A549 (cell line): Measurements from ENCODE around the gene ACSM5. TPM values are rescaled to one million over a fixed set of nuclear protein-coding genes. Genes with fewer than 3 reads are reported as not detected.

Experiments used
- ATAC-seq, 2 experiments: fragments of 200-7000 bp in 1 of 2; fragments of >200 bp in 1 of 2; cut with Nextera tagmentation in 1 of 2; cut with Tn5 transposase in 1 of 2; 3 replicates each; pipeline versions ENCODE4 v1.8.0 to v1.9.1; 2018 to 2020; ENCODE audit warnings: mild to moderate bottlenecking in 1 of 2, moderate library complexity in 1 of 2
- CTCF ChIA-PET: fragments of 300-600 bp; sonication (Branson Sonifier 250); formaldehyde crosslinking; extraction: SDS; loops from one replicate; lab custom pipeline; 2021; ENCODE audit warnings: antibody characterized with exemption, inconsistent platforms; lab: Yijun Ruan, JAX
- POLR2A ChIA-PET: fragments of 350-600 bp; formaldehyde crosslinking; extraction: SDS; loops from one replicate; lab custom pipeline; 2021; ENCODE audit warnings: antibody characterized with exemption, inconsistent platforms; lab: Yijun Ruan, JAX
- DNase-seq, 2 experiments: peaks; one replicate each; pipeline versions ENCODE4 v3.0.0 to v3.0.0-alpha.2; 2011 to 2016; ENCODE audit warnings: low read depth in 1 of 2, low spot score in 1 of 2
- FAIRE-seq: peaks from 2 replicates; lab custom pipeline; 2011; peaks lifted over from hg19 to GRCh38; lab: Jason Lieb, UNC
- H3K27ac ChIP-seq, 2 experiments: fragments of >200 bp; sonication (Bioruptor Twin); formaldehyde crosslinking; 3 replicates each; pipeline ENCODE4 v1.5.1; 2016 to 2017
- H3K4me1 ChIP-seq: fragments of >200 bp; sonication (Bioruptor Twin); formaldehyde crosslinking; 3 replicates; pipeline ENCODE4 v1.6.1; 2016
- H3K4me2 ChIP-seq: fragments of >200 bp; sonication (Bioruptor Twin); formaldehyde crosslinking; 3 replicates; pipeline ENCODE4 v1.6.1; 2016
- H3K4me3 ChIP-seq: fragments of >200 bp; sonication (Bioruptor Twin); formaldehyde crosslinking; 3 replicates; pipeline ENCODE4 v1.5.1; 2016
- H3K9me3 ChIP-seq: fragments of >200 bp; sonication (Bioruptor Twin); formaldehyde crosslinking; 3 replicates; pipeline ENCODE4 v1.6.1; 2016
- BCL3 ChIP-seq: fragments of >200 bp; sonication (Bioruptor Twin); formaldehyde crosslinking; IDR thresholded peaks from 3 replicates; pipeline ENCODE4 v1.6.1; 2016
- CBX8 ChIP-seq: fragments of 200-600 bp; sonication (generic); IDR thresholded peaks from 2 replicates; pipeline ENCODE4 v1.6.1; 2016
- CHD4 ChIP-seq: fragments of 200-600 bp; sonication (generic); IDR thresholded peaks from 2 replicates; pipeline ENCODE4 v1.6.1; 2016; ENCODE audit warnings: antibody characterized with exemption, mild to moderate bottlenecking, borderline replicate concordance
- CTCF ChIP-seq: fragments of >200 bp; sonication (Bioruptor Twin); formaldehyde crosslinking; IDR thresholded peaks from 3 replicates; pipeline ENCODE4 v1.5.1; 2016
- FOSB ChIP-seq: fragments of 250-450 bp; sonication (Bioruptor Pico); IDR thresholded peaks from 2 replicates; pipeline ENCODE4 v1.5.0; 2020; ENCODE audit warnings: mild to moderate bottlenecking, moderate library complexity
- FOXS1 ChIP-seq: fragments of 250-450 bp; sonication (Bioruptor Pico); IDR thresholded peaks from 2 replicates; pipeline ENCODE4 v1.5.0; 2020; ENCODE audit warnings: mild to moderate bottlenecking, moderate library complexity
- GATA3 ChIP-seq: IDR thresholded peaks from 2 replicates; pipeline ENCODE4 v1.6.1; 2012; ENCODE audit warnings: borderline replicate concordance
- HOXB5 ChIP-seq: fragments of 250-450 bp; sonication (Bioruptor Pico); IDR thresholded peaks from 2 replicates; pipeline ENCODE4 v1.5.0; 2020; ENCODE audit warnings: mild to moderate bottlenecking, moderate library complexity
- KDM5A ChIP-seq: fragments of 200-600 bp; sonication (generic); IDR thresholded peaks from 2 replicates; pipeline ENCODE4 v1.6.1; 2016; ENCODE audit warnings: antibody characterized with exemption, mild to moderate bottlenecking
- PHF8 ChIP-seq: fragments of 200-600 bp; sonication (generic); IDR thresholded peaks from 2 replicates; pipeline ENCODE4 v1.6.1; 2016; ENCODE audit warnings: low read depth, mild to moderate bottlenecking, antibody characterized with exemption, moderate library complexity, borderline replicate concordance
- RCOR1 ChIP-seq: fragments of 150-350 bp; IDR thresholded peaks from 2 replicates; pipeline ENCODE4 v1.6.1; 2014; ENCODE audit warnings: antibody characterized with exemption, low read length, low read depth
- REST ChIP-seq: fragments of 200-600 bp; sonication (generic); IDR thresholded peaks from 2 replicates; pipeline ENCODE4 v1.6.1; 2016; ENCODE audit warnings: antibody characterized with exemption, mild to moderate bottlenecking, moderate library complexity
- SMC3 ChIP-seq: fragments of >200 bp; sonication (Bioruptor Twin); formaldehyde crosslinking; IDR thresholded peaks from 3 replicates; pipeline ENCODE4 v1.6.1; 2018; ENCODE audit warnings: inconsistent platforms
- TFCP2L1 ChIP-seq: fragments of 250-450 bp; sonication (Bioruptor Pico); IDR thresholded peaks from 2 replicates; pipeline ENCODE4 v1.5.0; 2021; ENCODE audit warnings: mild to moderate bottlenecking
- ZFP36 ChIP-seq: fragments of 450-650 bp; IDR thresholded peaks from 2 replicates; pipeline ENCODE4 v1.6.1; 2014; ENCODE audit warnings: borderline replicate concordance; ENCODE audit not compliant: partially characterized antibody
- ZNF302 ChIP-seq: fragments of 250-450 bp; sonication (Bioruptor Pico); IDR thresholded peaks from 2 replicates; pipeline ENCODE4 v1.9.0; 2021; ENCODE audit warnings: inconsistent platforms, mild to moderate bottlenecking, moderate library complexity
- WGBS: methylation state at CpG from one replicate; pipeline ENCODE4 v1.1.6; 2017; ENCODE audit errors: missing lambda C conversion rate; 5-methylcytosine and 5-hydroxymethylcytosine counted together
- polyA plus RNA-seq, 4 experiments: library from polyadenylated mRNA; depleted of rRNA in 3 of 4; stranded (reverse); fragments of >200 nt; fragmentation: RNase III in 1 of 4; extraction: RNeasy Plus Mini Kit Qiagen cat#74134 plus additional on column Dnase treatment in 1 of 4; gene quantifications; 2 replicates in 3 of 4; 3 replicates in 1 of 4; pipeline ENCODE4 v1.2.3, GENCODE V29; 2011 to 2017

Gene ACSM5
- polyA plus RNA-seq, 2 of the 4 experiments (the other 2 are of a cell fraction): not detected

DNA sequence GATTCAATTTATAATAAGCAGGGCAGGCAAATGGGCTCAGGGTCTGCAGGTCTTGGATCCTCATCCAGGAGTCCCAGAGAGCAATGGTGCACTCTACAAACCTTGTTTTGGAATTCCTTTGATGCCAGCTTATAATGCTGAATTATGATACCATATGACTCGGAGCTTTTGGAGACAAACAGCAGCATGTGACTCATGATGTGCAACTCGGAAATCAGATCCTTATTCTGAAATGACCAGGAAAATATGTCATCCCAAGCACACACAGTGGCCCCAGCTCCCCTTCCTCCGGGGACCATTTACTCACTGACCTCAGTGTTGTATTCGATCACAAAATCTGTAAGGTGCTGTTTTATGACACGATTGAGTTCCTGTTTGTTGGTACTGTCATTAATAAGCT lies 36.6 kb upstream of the ACSM5 start:
- no peak for FAIRE-seq

DNA sequence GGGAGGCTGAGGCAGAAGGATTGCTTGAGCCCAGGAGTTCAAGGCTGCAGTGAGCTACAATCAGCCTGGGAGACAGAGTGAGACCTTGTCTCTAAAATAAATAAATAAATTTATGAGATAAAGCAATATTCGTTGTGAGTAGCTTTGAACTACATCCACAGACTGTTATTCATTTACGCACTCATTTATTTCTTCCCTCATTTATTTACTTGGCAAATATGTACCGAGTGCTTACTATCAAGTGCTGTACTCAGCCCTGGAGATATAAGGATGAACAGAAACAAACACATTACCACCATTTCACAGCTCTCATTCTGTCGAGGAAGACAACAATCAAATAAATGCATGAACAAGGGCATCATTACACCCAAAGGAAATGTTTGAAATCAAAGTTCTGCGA lies 32.2 kb upstream of the ACSM5 start:
- no peak for FAIRE-seq
- POLR2A ChIA-PET: no interaction called here

More for the DNA sequence above, 36.6 kb upstream of the ACSM5 start:
- no peak for TF ChIP-seq ZNF302 (CRISPR knock-in tag)
- no peak for TF ChIP-seq PHF8
- TF ChIP-seq KDM5A: no peak
- no peak for TF ChIP-seq GATA3
- no peak for TF ChIP-seq RCOR1
- H3K27ac ChIP-seq: no peak overlapping the region
- ATAC-seq (no peak), DNase-seq (no peak)
- no peak overlapping the region for H3K4me2 ChIP-seq
- H3K4me1 ChIP-seq: no peaks in the 10 kb centered on the region
- CTCF ChIA-PET: interaction anchor here (2.0 to 8.9 kb wide), 2 partner anchors 13 to 465 kb away, joined by 12 to 76 read pairs; no protein-coding TSS in a partner anchor
- no peak overlapping the region for H3K4me3 ChIP-seq
- WGBS: 2% methylated on average over 5 of the region's 5 CpGs
- POLR2A ChIA-PET: no interaction called here
- H3K9me3 ChIP-seq: 0 out of 3 replicates have a peak, but pooled peaks cover 4% of the 10 kb centered on the region

More for the DNA sequence above, 32.2 kb upstream of the ACSM5 start:
- WGBS: 7% methylated on average over 5 of the region's 5 CpGs
- Histone ChIP-seq H3K4me1 (no peaks in the 10 kb centered on the region), H3K4me3 (no peak overlapping the region), H3K9me3 (no peaks in the 10 kb centered on the region), H3K4me2 (no peak overlapping the region), H3K27ac (no peak overlapping the region)
- DNase-seq (no peak), ATAC-seq (no peak)
- CTCF ChIA-PET: interaction anchor here (1.1 to 8.9 kb wide), 4 partner anchors 9 to 793 kb away, joined by 4 to 76 read pairs (median 17); no protein-coding TSS in a partner anchor
- no peak for TF ChIP-seq CHD4
- TF ChIP-seq FOXS1 (CRISPR knock-in tag): no peak
- no peak for TF ChIP-seq HOXB5
- TF ChIP-seq SMC3: no peak
- TF ChIP-seq TFCP2L1 (CRISPR knock-in tag): no peak
- TF ChIP-seq FOSB (CRISPR knock-in tag): no peak
- TF ChIP-seq REST: no peak
- no peak for TF ChIP-seq CBX8
- no peak for TF ChIP-seq CTCF
- TF ChIP-seq ZFP36: no peak
- no peak for TF ChIP-seq BCL3
